Measurements from ENCODE around the gene MYO16. TPM values are rescaled to one million over a fixed set of nuclear protein-coding genes. Genes with fewer than 3 reads are reported as not detected.

The MYO16 gene
- total and polyA plus RNA-seq, 2 of the 4 experiments (the other 2 are of a cell fraction) = under 0.01 to 0.03 TPM

- Histone ChIP-seq H3K18ac (ENCODE audit: low read depth, low read length) (no peak overlapping the region), H3K27me3 (ENCODE audit: control insufficient read depth, insufficient read depth, low read length) (no peaks in the 10 kb centered on the region), H3K14ac (replicated peaks; ENCODE audit: low read depth, low read length) (no peak overlapping the region), H4K20me1 (ENCODE audit: insufficient read depth, low read length) (no peaks in the 10 kb centered on the region), H2BK20ac (ENCODE audit: low read depth, low read length) (no peak overlapping the region), H4K5ac (ENCODE audit: low read depth, low read length) (no peak overlapping the region), H3K56ac (ENCODE audit: extremely low read depth, insufficient read depth, low read length) (no peak overlapping the region), H2AK9ac (replicated peaks; ENCODE audit: low read depth, low read length, poor library complexity) (no peak overlapping the region), H2AFZ (replicated peaks; ENCODE audit: low read length, poor library complexity) (no peak overlapping the region), H3K23ac (ENCODE audit: low read depth, low read length) (no peak overlapping the region), H4K8ac (ENCODE audit: low read depth in 2 of 2, low read length in 2 of 2) (no peak overlapping the region), H3K4me3 (ENCODE audit: insufficient read depth, low read depth, low read length) (no peak overlapping the region), H2BK120ac (ENCODE audit: low read depth, low read length) (no peak overlapping the region), H3K4ac (ENCODE audit: low read depth, low read length) (no peak overlapping the region), H3K36me3 (ENCODE audit: control insufficient read depth, insufficient read depth, low read length) (no peaks in the 10 kb centered on the region), H2AK5ac (ENCODE audit: low read depth, low read length) (no peak overlapping the region), H3K4me2 (ENCODE audit: low read depth, low read length) (no peak overlapping the region), H3K27ac (ENCODE audit: insufficient read depth, low read length) (no peak overlapping the region), H4K91ac (ENCODE audit: insufficient read depth, low read depth, low read length) (no peak overlapping the region), H3K9ac (ENCODE audit: low read depth, low read length) (no peak overlapping the region), H3K4me1 (ENCODE audit: control insufficient read depth, insufficient read depth, low read length) (no peaks in the 10 kb centered on the region), H2BK15ac (ENCODE audit: low read depth, low read length) (no peak overlapping the region), H2BK5ac (ENCODE audit: low read depth, low read length, poor library complexity, severe bottlenecking) (no peak overlapping the region), H3K79me1 (ENCODE audit: low read depth in 1 of 2, low read length in 2 of 2) (no peaks in the 10 kb centered on the region), H3K9me1 (ENCODE audit: insufficient read depth, low read length) (no peaks in the 10 kb centered on the region), H3K9me3 (ENCODE audit: control insufficient read depth, insufficient read depth, low read length) (peaks cover 12% of the 10 kb centered on the region)
- TF ChIP-seq CTCF (conservative IDR thresholded peaks at IDR 0.05; ENCODE audit: low read depth, low read length) (no peak), ELK1 (IDR thresholded peaks at IDR 0.05; ENCODE audit: borderline replicate concordance, low read depth, low read length) (no peak), SMC3 (IDR thresholded peaks at IDR 0.05; ENCODE audit: low read depth, low read length) (no peak), BHLHE40 (IDR thresholded peaks at IDR 0.05; ENCODE audit: low read depth, low read length) (no peak), POLR2A (IDR thresholded peaks at IDR 0.05; ENCODE audit: low read depth, low read length) (no peak), CEBPB (IDR thresholded peaks at IDR 0.05; ENCODE audit: low read depth, low read length) (no peak)
- DNase-seq (no peak), ATAC-seq (ENCODE audit: low read depth) (no peak)
- intact Hi-C loops (cut with micrococcal nuclease) = no loop called here
- dilution Hi-C loops (cut with HindIII; ENCODE audit: low sequenced_read_pairs, unreplicated experiment) = no loop called here
- no TSS peak for BruUV-seq (replicated peaks)
- no CpG with 5 or more reads among the region's 1 CpG for WGBS, 2 experiments (ENCODE audit: extremely low coverage in 2 of 2, insufficient read length in 1 of 2)
- in situ Hi-C loops (cut with MboI; ENCODE audit: low sequenced_read_pairs) = no loop called here
- POLR2A ChIA-PET (ENCODE audit: unreplicated experiment) = no interaction called here
- CTCF ChIA-PET = no interaction called here
Measured at GRCh38 chr13:108667205-108667604, 37.8 kb downstream of the MYO16 start.
